HFFc6 (cell line): Measurements from ENCODE around the gene TOPORS. TPM values are rescaled to one million over a fixed set of nuclear protein-coding genes. Genes with fewer than 3 reads are reported as not detected.
A peak's percentile ranks its signal among the peaks of the same experiment; 100 is the strongest.
"Not testable (repeated sequence)": the region's sequence is repeated elsewhere in the genome, so short reads cannot be mapped to it uniquely, and the experiment has no call there.

Experiments
- DNase-seq: peaks from one replicate; pipeline ENCODE4 v3.0.0-alpha.2; 2018
- H3K27ac Mint-ChIP-seq: 2 replicates; pipeline ENCODE4 v1.8.0; 2020; ENCODE audit warnings: mild to moderate bottlenecking, mixed read lengths
- H3K27me3 Mint-ChIP-seq: 2 replicates; pipeline ENCODE4 v1.8.0; 2021; ENCODE audit warnings: mild to moderate bottlenecking, moderate library complexity, mixed read lengths; ENCODE audit not compliant: insufficient read depth
- H3K36me3 Mint-ChIP-seq: 2 replicates; pipeline ENCODE4 v1.8.0; 2021; ENCODE audit warnings: low read depth, mixed read lengths
- H3K4me1 Mint-ChIP-seq: 2 replicates; pipeline ENCODE4 v1.8.0; 2020; ENCODE audit warnings: low read depth, mixed read lengths
- H3K4me3 Mint-ChIP-seq: 2 replicates; pipeline ENCODE4 v1.8.0; 2020; ENCODE audit warnings: mild to moderate bottlenecking, moderate library complexity, mixed read lengths
- H3K9me3 Mint-ChIP-seq: 2 replicates; pipeline ENCODE4 v1.8.0; 2020; ENCODE audit warnings: mild to moderate bottlenecking, mixed read lengths
- total RNA-seq, 6 experiments: library from RNA; stranded (reverse); fragmentation: NEBNext Ultra II Directional; extraction: Animal tissue kit (Norgen Biotek cat#: 25700); gene quantifications; 2 replicates in 1 of 6; 3 replicates in 5 of 6; pipeline ENCODE4 v1.2.3, GENCODE V29; 2021
- TF ChIP-seq, protein P1 (sequence below): fragments of 200-600 bp; sonication (generic); IDR thresholded peaks from 2 replicates; pipeline ENCODE4 v1.5.0; 2021; ENCODE audit warnings: antibody characterized with exemption, mild to moderate bottlenecking

The TOPORS gene
- total RNA-seq, 6 experiments from 2014 or later: 14.8 to 17.4 (median 17.1) TPM

DNA sequence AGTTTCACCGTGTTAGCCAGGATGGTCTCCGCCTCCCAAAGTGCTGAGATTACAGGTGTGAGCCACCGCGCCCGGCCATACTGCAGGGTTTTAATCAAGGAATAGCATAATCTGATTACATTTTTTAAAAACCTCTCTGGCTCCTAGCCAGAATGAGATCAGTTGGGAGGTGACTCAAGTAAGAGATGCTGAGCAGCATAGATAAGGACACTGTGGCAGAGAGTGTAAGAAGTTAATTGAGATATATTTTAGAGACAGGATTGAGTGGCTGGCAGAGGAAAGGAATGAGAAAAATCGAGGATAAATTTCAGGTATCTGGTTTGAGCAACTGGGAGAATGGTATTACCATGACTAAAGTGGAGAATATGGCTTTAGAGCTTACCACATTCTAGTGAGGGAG is 19.1 kb downstream of the TOPORS start:
- no peaks in the 10 kb centered on the region for H3K9me3 Mint-ChIP-seq
- no peaks in the 10 kb centered on the region; the same call in 1 of the 2 replicates for H3K27me3 Mint-ChIP-seq
- DNase-seq: no peak
- H3K4me1 Mint-ChIP-seq: peaks cover 24% of the 10 kb centered on the region
- H3K4me3 Mint-ChIP-seq: no peak overlapping the region
- TF ChIP-seq, protein P1, sequence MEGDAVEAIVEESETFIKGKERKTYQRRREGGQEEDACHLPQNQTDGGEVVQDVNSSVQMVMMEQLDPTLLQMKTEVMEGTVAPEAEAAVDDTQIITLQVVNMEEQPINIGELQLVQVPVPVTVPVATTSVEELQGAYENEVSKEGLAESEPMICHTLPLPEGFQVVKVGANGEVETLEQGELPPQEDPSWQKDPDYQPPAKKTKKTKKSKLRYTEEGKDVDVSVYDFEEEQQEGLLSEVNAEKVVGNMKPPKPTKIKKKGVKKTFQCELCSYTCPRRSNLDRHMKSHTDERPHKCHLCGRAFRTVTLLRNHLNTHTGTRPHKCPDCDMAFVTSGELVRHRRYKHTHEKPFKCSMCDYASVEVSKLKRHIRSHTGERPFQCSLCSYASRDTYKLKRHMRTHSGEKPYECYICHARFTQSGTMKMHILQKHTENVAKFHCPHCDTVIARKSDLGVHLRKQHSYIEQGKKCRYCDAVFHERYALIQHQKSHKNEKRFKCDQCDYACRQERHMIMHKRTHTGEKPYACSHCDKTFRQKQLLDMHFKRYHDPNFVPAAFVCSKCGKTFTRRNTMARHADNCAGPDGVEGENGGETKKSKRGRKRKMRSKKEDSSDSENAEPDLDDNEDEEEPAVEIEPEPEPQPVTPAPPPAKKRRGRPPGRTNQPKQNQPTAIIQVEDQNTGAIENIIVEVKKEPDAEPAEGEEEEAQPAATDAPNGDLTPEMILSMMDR: no peak
- no peaks in the 10 kb centered on the region for H3K36me3 Mint-ChIP-seq
- H3K27ac Mint-ChIP-seq: no peak overlapping the region

DNA sequence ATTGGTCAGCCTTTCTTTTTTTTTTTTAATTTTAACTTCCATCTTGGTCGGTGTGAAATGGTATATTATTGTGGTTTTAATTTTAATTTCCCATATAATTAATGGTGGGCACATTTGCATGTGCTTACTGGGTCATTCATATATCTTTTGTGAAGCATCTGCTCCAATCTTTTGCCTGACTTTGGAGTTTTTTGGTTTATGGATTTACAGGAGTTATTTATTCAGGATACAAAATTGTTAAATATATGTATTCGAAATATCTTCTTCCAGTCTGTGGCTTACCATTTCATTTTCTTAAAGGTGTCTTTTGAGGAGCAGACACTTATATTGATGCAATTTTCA is 25.7 kb downstream of the TOPORS start:
- Mint-ChIP-seq H3K27me3 (no peaks in the 10 kb centered on the region), H3K4me3 (peak overlapping the region; percentile 93), H3K9me3 (no peaks in the 10 kb centered on the region), H3K27ac (peak overlapping the region; percentile 83), H3K36me3 (peaks cover 3% of the 10 kb centered on the region), H3K4me1 (peaks cover 45% of the 10 kb centered on the region)
- no peak for DNase-seq
- TF ChIP-seq, protein P1: no peak

DNA sequence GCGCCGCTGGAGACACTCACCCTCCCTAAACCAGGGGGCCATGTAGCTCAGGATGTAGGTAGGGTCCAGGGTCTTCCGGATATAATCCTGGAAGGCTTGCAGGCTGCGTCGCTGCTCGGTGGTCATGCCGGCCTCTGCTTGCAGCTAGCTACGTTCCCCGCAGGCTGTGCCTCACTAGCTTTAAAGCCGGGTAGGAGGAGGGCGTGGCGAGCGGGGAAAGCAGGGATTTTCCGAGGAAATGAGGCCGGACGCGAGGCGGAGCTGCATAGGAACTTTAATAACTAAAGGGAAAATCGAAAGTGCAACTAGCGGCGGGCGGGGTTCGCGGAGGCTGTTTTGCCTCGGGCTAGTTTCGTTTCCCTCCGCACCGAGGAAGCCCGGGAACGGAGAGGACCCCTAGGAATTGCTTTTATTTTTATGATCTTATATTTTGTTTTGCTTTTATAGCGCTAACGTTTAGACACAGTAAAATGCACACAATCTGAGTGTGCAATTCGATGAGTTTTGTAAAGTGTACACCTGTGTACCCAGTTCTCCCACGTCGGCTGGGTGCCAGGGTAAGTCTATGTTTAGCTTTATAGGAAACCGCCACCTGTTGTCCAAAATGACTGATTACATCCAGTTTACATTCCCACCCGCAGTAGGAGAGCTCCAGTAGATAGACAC is 26.2 kb downstream of the TOPORS start, which contains the start of gene RIGI:
Gene RIGI, minus strand, starts transcription at position 156 of the 666 bp plus-strand sequence. Its CDS starts 30 bp downstream, at position 126.
- peaks cover 40% of the 10 kb centered on the region for H3K4me1 Mint-ChIP-seq
- TF ChIP-seq, protein P1: peak; percentile 74

DNA sequence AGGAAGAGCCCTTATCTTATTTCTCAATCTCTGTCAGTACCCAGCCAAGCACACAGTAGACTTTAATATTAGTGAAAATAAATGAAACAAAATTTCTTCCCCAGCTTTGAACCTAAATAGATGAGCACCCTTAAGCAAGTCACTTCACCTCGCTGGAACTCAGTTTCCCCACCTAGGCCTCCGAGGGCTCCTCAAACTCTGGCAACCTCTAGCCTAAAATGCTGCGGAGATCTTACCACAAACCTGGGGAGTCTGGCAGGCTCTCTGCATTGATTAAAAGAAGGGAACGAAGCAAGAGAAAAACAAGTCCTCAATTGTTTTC is 26.7 kb downstream of the TOPORS start:
- Mint-ChIP-seq H3K4me1 (peaks cover 35% of the 10 kb centered on the region), H3K9me3 (no peaks in the 10 kb centered on the region), H3K4me3 (peak overlapping the region; percentile 93), H3K27me3 (no peaks in the 10 kb centered on the region), H3K36me3 (peaks cover 9% of the 10 kb centered on the region), H3K27ac (peak overlapping the region; percentile 83)
- no peak for DNase-seq
- TF ChIP-seq, protein P1: no peak

More for the DNA sequence above, 26.2 kb downstream of the TOPORS start, which contains the start of gene RIGI:
- Mint-ChIP-seq H3K9me3 (no peaks in the 10 kb centered on the region), H3K4me3 (peak within 1 kb of the TSS; percentile 93), H3K27ac (peak within 1 kb of the TSS; percentile 83), H3K27me3 (no peaks in the 10 kb centered on the region), H3K36me3 (peaks cover 8% of the 10 kb centered on the region)
- peak; percentile 88 for DNase-seq

DNA sequence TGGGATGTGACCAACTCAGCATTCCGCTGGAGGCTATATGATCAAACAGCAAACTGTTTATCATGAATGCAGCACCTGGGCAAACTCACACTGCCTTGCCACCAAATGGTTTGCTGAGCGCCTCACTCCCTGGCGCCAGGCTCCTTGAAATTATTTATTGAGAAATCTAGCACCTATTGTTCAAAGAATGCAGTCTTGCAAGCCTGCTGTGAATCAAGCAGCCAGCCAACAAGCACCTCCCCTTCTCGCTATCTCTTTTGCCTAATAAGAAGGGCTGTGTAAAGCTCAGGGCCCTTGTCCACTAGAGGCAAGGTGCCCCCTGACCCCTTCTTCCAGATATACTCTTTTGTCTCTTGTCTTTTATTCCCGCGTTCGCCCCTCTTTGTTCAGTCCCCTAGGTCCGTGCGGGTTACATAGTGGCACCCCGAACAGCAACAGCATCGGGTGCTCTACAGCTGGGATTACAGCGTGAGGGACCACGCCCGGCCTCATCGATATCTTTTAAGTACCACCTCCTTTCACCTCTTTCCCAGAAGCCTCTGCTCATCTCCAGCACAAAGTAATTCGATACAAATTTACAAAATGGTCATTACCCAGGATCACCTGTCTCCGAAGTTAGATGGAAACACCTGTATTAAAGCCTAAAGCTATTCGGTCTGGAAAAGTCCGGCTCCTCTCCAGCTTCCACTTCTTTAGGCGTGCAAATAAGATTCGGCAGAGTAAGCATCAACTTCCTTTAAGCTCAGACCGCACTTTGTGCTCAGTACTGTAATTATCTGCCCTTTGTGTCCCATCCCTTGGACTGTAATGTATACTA is 27.3 kb downstream of the TOPORS start:
- TF ChIP-seq, protein P1: no peak
- H3K9me3 Mint-ChIP-seq: no peaks in the 10 kb centered on the region
- H3K36me3 Mint-ChIP-seq: peaks cover 9% of the 10 kb centered on the region
- peak overlapping the region; percentile 93 for H3K4me3 Mint-ChIP-seq
- no peaks in the 10 kb centered on the region for H3K27me3 Mint-ChIP-seq
- peak overlapping the region; percentile 83 for H3K27ac Mint-ChIP-seq
- DNase-seq: no peak
- peaks cover 35% of the 10 kb centered on the region for H3K4me1 Mint-ChIP-seq

DNA sequence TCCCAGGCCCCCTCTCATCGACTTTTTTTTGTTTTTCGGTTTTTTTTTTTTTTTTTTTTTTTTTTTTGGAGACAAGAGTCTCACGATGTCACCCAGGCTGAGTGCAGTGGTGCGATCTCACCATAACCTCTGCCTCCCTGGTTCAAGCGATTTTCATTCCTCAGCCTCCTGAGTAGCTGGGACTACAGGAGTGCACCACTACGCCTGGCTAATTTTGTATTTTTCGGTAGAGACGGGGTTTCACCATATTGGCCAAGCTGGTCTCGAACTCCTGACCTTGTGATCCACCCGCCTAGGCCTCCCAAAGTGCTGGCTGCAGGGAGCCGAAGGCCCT is 27.9 kb downstream of the TOPORS start:
- Mint-ChIP-seq H3K4me1 (peaks cover 35% of the 10 kb centered on the region), H3K4me3 (peak overlapping the region; percentile 93; the same call in 1 of the 2 replicates), H3K27ac (0 out of 2 replicates have a peak overlapping the region, but pooled peaks have one; percentile 83)
- not testable (repeated sequence) for DNase-seq, H3K27me3 Mint-ChIP-seq, H3K9me3 Mint-ChIP-seq, H3K36me3 Mint-ChIP-seq
